ENCODE measurements around the gene BTBD9.
A peak's percentile ranks its signal among the peaks of the same experiment; 100 is the strongest.

BTBD9 gene

GRCh38 chr6:38220069-38220723, 419.5 kb downstream of the BTBD9 start:
- no peak for DNase-seq

DNA sequence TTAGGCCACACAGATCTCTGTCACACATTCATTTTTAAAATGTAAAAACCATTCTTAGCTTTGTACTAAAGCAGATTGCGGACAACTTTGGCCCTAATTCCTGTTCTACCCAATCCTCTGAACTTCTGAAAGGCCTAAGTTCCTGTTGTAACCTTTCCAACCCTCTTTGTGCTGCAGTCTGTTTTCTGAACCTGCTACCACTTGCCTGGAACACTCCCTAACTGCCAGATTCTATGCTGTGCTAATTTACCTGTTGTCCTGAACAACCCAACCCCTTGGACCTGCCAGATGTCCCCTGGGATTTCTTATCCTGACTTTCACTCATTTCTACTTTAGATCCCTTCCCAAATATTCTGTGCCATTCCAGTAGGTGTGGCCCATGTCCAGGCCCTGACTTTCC, 421.5 kb downstream of the BTBD9 start:
- DNase-seq, result no peak

DNA sequence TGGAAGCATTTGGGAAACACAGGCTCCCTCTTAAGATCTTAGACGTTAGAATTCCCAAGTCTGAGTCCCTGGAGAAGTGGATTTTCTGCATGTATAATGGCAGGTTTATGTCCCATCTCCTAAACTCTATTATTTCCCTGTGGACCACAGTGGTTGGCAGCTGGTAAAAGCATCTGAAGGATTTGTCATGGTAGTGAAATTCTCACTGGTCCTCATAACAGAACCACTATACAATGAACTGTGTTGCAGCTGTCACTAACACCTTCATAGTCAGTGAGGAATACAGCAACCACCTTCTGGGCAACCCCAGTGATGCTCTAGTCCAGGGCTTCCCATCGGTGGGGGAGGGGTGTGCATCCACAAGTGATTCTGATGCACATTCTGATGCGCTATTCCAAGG, 423.3 kb downstream of the BTBD9 start:
- no peak for DNase-seq

- no peak for DNase-seq
Observed at GRCh38 chr6:38215651-38216311, 423.9 kb downstream of the BTBD9 start.

GRCh38 chr6:38215225-38215624, 424.5 kb downstream of the BTBD9 start:
- DNase-seq, result no peak

DNA sequence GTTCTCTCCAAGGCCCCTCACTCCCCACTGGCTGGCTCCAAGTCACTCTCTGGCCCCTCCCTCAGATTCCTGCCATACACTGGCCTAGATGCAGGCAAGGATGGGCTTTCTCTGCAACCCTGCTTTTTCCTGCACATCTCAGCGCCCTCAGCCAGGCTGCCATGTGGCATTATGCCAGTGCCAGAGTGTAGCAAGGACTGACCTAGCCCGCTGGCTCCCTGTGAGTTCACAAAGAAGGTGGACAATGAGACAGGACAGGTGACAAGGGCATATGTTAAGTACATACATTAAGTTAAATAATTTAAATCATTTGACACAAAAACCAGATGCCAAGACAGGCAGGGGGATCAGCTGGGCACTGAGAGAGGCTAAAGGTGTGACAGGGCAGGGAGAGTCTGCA, 425.6 kb downstream of the BTBD9 start:
- DNase-seq, result peak; percentile 33

DNA sequence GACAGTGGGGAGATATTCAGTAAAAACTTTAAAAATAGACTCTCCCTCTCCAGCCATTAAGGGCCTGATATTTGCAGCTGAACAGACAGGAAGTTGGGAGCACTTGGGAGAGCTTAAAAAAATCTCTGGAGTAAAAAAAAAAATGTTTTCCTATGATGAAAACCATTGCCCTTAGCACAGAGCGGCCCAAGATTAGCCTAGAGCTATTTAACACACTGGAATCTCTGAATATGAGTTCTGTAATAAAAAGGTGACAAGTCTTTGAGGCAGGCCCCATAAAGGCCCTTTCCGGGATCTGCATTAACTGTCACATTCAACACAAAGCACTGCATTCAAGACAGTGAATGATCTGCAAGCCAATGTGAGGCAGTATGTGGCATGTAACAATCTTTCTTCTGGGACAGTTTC, 426.5 kb downstream of the BTBD9 start:
- DNase-seq, result peak; percentile 63

- peak; percentile 50 for DNase-seq
Observed at GRCh38 chr6:38212579-38212978, 427.1 kb downstream of the BTBD9 start.

GRCh38 chr6:38212116-38212515, 427.6 kb downstream of the BTBD9 start:
- no peak for DNase-seq

DNA sequence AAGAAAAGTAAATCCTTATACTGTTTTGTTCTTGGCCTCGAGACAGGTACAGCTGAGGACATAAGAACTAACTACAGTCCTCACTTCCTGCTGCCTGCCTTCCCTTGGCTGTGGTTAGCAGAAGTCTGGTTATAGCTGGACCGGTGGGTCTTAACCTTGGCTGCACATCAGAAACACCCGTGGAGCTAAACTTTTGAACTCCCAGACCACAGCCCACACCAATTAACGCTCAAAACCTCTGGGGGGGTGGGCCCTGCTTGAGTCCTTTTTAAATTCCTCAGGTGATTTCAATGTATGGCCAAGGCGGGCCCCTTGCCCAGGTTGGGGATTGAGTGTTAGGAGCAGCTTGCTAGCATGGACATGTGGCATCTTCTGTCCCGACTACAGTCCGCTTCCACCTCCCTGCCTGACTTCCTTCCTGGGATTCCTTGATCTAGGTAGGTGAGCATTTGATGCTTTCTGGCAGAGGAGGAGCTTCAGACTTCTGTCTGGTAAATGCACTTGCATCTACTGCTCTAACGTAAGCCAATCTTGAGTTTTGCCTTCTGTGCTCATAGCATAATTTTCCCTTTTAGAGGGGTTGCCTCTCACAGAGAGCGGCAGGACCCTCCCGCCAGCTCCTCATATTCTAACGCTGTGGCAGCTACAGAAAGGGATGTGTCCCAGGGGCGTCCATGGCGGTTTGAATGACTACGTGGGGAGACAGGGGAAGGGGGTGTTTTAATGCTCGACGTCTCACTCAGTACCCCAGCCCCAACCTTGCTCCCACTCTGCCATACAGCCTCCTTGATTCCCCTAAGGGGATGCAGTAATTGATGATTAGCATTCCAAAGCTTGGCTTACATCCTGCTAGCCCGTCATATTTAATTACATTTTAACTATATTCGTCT, 430.1 kb downstream of the BTBD9 start:
- no peak for DNase-seq

GRCh38 chr6:38208028-38208427, 431.7 kb downstream of the BTBD9 start:
- DNase-seq, result no peak

- no peak for DNase-seq
Observed at GRCh38 chr6:38207375-38207774, 432.4 kb downstream of the BTBD9 start.

DNA sequence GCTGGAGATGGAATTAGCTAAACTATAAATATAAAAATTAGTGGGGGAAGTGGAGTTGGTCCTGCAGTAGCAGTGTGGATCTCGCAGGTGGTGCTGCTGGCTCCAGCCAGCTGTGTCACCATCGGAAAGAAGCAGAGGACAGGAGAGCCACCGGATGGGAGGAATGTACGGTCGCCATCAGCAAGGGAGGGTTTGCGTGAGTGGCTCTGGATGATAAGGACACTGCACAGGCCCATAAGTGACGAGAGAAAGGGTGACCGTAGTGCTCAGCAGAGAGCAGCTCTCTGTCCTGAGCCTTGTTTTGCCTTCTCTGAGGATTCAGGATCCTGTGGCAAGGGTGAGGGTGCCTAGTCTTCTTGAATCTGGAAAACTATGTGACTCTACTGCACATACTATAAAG, 441.5 kb downstream of the BTBD9 start:
- DNase-seq, result no peak

GRCh38 chr6:38195113-38195635, 444.6 kb downstream of the BTBD9 start:
- no peak for DNase-seq

DNA sequence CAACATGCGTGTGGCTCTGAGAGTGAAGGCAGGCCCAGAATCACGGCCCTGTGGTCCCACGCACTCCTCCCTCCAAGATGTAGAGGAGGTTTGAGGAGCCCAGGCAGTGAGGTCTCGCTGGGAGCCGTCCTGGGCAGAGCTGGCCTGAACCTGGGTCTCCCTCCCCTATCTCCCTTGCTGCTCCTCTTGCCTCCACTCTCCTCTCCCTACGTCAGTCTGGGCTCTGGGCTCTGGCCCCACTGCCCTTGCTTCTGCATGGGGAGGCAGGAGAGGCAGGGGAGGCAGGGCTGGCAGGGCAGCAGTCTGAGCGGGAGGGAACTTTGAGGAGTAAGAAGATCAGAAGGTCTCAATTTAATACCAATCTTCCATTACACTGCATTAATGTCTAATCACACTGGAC, 445.1 kb downstream of the BTBD9 start:
- no peak for DNase-seq

GRCh38 chr6:38194282-38194572, 445.5 kb downstream of the BTBD9 start:
- no peak for DNase-seq

- DNase-seq, result no peak
Observed at GRCh38 chr6:38193481-38194281, 446.0 kb downstream of the BTBD9 start.

DNA sequence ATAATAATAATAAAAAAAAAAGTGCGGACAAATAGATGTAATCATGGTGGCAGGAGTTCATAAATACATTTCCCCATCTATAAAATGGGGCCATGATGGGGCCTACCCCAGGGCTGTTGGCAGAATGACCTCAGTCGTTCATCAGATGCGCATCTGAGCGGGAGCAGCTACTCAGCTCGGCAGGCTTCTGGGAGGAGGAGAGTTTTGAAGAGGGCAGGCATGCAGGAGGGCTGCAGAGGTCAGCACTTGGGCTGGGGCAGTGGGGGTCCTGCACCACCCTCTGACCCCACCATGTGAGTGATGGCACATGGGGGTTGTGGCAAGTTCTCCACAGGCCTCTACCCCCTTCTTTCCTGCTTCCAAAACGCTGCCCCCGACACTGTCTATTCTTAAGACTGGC, 446.7 kb downstream of the BTBD9 start:
- no peak for DNase-seq

- no peak for DNase-seq
Observed at GRCh38 chr6:38192487-38192886, 447.2 kb downstream of the BTBD9 start.

DNA sequence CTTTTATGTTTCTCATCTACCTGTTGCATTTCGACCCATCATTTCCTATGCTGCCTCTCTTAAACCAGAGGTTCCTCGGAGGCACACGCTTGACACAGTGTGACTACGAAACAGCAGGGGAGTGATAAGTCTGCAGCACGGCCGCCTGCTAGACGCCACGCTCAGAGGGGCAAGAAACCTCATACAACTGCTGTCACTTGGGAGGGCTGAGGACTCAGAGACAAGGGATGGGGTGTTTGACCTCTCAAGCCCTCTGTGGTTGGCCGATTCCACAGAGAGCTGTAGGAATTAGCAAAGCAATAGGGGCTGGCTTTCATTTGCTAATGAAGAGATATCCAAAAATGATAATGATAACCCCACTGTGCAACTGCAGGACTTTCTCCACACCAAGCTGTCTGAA, 447.7 kb downstream of the BTBD9 start:
- no peak for DNase-seq

DNA sequence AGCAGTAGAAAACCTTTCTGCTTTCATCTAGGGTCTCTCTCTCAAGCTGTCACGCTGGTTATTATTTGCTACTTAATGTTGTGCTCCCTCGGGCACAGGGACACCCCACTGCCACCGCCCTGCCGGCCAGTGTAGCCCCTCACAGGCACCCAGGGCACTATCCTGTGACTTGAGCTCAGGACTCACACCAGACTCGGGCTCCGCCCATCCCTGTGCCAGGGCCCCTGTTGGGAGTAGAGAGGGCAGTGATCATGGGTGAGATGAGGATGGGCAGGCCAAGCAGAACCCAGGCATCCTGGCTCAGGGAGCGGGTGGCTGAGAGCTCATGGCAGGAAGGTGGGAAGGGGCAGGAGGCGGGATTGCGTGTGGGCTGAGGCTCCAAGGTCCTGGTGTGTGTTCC, 448.3 kb downstream of the BTBD9 start:
- no peak for DNase-seq

GRCh38 chr6:38188677-38189335, 450.9 kb downstream of the BTBD9 start:
- no peak for DNase-seq

Measured in SHP77 treated with DMSO at 0.1 percent for 48 hours (cell line).